Activated CD8-positive, alpha-beta memory T cell treated with anti-CD3 and anti-CD28 coated beads for 24 hours (primary cell): Measurements from ENCODE around the gene FHOD3.

ENCODE experiments used
- DNase-seq: peaks from one replicate; pipeline ENCODE4 v3.0.0-alpha.2; 2020

Gene FHOD3

GRCh38 chr18:36323421-36323820 lies 25.9 kb downstream of the FHOD3 start:
- no peak for DNase-seq

GRCh38 chr18:36325846-36326245 lies 28.3 kb downstream of the FHOD3 start:
- DNase-seq = no peak

DNA sequence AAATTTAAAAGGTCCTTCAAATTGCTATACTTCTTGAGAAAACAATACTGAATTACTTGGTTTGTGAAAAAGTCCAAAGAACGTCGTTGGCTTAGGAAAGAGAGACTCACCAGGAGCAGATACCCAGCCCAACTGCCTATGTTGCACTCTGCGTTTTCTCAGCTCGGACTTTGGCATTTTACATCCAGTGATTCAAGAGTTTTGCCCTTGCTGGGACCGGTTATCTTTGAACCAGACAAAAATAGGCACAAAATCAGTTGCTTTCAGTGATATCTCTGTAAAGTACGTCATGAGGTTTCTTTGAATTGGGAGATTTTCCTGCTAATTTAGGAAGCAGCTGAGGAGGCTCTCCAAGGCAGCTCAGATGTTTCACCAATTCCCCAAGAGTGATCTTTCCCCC lies 29.3 kb downstream of the FHOD3 start:
- DNase-seq = no peak

- DNase-seq = no peak
Measured at GRCh38 chr18:36327352-36328316, 30.1 kb downstream of the FHOD3 start.

DNA sequence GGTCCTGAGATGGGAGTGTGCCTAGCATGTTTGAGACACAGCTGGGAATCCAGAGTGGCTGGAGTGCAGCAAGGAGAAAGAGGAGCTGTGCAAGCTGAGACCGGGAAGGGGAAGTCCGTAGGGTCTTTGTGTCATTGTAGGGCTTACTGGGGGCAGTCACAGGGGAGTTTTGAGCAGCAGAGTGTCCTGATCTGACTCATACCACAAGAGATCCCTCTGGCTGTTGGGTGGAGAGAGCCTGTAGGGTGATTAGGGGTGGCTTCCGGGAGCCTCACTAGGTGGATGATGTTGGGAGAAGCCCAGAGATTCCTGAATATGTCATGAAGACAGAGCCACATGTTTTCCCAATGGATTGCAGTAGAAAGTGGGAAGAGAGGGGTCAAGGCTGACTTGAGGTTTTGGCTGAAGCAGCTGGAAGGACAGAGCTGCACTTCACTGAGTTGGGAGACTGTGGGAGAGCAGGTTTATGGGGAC lies 30.9 kb downstream of the FHOD3 start:
- DNase-seq = no peak

DNA sequence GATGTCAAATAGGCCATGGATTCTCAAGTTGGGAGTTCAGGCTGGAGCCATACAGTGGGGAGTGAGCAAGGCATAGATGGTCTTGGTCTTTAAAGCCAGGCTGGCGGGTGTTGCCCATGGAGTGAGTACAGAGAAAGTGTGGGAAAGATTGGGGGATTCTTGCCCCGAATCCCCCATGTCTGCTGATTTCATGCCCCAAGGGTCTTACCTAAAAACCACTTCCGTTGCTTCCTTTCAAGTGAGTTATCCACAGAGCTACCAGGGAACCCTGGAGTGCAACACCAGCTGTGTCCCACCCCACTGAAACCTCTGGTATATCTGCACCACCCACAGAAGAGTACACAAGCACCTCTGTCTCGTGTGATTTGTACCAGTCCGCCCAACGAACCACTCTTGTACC lies 31.4 kb downstream of the FHOD3 start:
- DNase-seq = no peak

- no peak for DNase-seq
Measured at GRCh38 chr18:36329684-36330434, 32.3 kb downstream of the FHOD3 start.

- no peak for DNase-seq
Measured at GRCh38 chr18:36330435-36331052, 33.0 kb downstream of the FHOD3 start.

DNA sequence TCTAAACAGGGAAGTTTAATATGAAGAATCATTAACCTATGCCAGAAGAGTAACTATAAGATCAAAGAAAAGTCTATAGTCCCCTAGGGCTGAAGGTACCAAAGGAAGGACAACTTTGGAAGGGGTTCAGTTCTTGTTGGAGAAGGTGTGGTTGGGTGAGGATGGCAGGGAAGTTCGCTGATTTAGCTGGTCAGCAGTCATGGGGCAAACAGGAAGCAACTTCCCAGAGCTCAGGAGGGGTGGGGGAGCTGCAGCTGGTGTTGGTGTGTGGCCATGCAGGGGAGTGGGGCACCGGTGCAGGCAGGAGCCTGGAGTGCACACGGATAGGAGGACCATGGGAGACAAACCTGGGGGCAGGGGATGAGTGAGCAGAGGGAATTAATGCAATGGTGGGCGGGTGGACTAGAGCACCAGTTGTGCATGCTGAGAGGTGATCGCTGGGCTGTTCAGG lies 34.0 kb downstream of the FHOD3 start:
- DNase-seq = no peak

- no peak for DNase-seq
Measured at GRCh38 chr18:36333414-36333813, 35.9 kb downstream of the FHOD3 start.

GRCh38 chr18:36334798-36335197 lies 37.3 kb downstream of the FHOD3 start:
- no peak for DNase-seq

DNA sequence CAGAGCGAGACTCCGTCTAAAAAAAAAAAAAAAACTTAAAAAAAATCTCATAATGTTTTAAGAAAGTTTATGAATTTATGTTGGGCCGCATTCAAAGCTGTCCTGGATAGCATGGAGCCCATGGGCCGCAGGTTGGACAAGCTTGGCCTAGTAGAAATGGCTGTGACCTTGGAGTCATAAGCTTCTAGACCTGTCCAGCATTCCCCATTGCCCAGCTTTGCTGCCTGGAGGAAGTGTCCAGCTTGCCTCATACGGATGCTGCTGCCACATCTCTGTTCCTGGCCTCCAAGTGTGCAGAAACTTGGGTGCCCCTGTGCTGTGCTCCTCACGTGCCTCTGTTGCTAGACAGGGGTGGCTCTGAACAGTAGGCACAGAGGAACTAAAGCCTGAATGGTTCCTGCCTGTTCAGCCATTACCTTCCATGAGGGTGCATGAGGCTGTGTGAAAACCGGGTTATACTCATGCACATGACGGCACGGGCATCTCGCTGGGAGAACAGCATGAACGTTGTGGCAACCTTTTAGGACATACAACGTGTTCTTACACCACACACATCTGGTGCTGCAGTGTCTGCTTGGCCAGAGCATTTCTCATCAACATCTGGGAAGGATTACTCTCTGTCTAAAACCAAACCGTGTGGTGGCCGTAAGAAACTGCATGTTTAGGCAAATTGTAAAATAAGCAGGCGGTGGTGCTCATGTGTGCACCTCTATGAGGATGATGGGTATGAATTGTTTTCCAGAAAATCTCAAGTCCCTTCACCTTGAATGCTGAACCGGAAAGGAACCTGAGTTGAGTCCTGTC lies 38.2 kb downstream of the FHOD3 start:
- no peak for DNase-seq

- DNase-seq = no peak
Measured at GRCh38 chr18:36337679-36338402, 40.3 kb downstream of the FHOD3 start.

DNA sequence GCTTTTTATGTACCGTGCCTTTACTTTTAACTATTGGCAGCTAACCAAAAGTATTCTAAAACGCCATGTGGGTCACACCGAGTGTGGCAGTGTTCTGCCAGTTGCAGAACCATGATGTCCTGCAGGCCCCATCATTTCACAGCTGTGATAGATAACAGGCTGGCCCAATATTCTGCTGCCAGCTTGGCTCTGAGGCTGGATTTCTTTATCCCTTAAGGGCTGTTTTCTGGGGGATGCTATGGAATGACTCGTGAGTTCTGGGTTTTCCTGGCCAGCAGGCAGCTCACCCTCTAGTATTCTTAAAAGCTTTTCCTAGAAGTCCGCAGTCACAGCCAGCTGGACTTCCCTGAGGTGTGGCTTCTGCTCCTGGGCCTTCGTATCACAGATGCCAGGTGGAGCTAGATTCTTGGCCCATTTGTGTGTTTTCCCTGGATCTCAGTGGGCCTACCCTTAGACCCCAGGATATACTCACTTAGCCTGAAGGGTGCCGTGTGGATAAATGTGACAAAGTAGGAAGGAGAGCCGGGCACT lies 41.0 kb downstream of the FHOD3 start:
- no peak for DNase-seq

- DNase-seq = no peak
Measured at GRCh38 chr18:36340246-36340645, 42.7 kb downstream of the FHOD3 start.

- no peak for DNase-seq
Measured at GRCh38 chr18:36341944-36342343, 44.4 kb downstream of the FHOD3 start.

- no peak for DNase-seq
Measured at GRCh38 chr18:36348331-36348730, 50.8 kb downstream of the FHOD3 start.

- no peak for DNase-seq
Measured at GRCh38 chr18:36348971-36349417, 51.5 kb downstream of the FHOD3 start.

DNA sequence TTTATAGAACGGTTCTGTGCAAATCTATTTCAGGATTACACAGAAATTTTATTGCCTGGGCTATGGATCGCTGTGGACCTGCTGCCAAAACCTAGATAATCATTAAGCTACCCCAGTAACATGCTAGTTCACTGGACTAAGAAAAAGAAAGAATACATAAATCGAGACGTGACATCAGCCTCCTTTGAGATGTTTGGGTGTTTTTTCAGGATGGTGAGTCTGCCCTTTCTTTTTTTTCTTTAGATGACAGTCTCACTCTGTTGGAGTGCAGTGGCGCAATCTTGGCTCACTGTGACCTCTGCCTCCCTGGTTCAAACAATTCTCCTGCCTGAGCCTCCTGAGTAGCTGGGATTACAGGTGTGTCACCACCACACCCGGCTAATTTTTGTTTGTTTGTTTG lies 52.0 kb downstream of the FHOD3 start:
- no peak for DNase-seq

DNA sequence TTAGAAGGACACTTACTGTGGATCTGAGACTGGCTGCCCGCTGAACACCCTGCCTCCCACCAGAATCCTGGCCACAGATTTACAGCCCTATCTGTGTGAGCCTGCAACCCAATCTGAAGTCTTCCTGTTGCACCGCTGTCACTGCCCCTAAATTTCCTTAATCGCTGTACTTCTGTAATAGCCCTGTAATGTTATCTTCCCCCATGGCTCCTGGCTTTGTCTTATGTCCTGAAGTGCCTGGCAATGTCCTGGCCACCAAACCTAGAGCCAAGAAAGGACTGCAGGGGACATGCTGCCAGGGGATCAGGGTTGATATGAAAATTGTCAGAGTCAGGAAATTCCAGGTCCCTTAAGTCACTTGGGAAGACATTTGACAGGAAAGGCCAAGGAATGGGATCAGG lies 52.7 kb downstream of the FHOD3 start:
- DNase-seq = no peak

- DNase-seq = no peak
Measured at GRCh38 chr18:36350839-36351469, 53.4 kb downstream of the FHOD3 start.
